GM12872 (cell line): ENCODE results near the gene UQCR11.

Source experiments
- TF ChIP-seq, protein P1 (sequence below): IDR thresholded peaks from 3 replicates; pipeline ENCODE4 v1.5.1; 2011; ENCODE audit warnings: low read depth, mild to moderate bottlenecking, low read length, moderate library complexity; ENCODE audit not compliant: insufficient read depth

Gene UQCR11

DNA sequence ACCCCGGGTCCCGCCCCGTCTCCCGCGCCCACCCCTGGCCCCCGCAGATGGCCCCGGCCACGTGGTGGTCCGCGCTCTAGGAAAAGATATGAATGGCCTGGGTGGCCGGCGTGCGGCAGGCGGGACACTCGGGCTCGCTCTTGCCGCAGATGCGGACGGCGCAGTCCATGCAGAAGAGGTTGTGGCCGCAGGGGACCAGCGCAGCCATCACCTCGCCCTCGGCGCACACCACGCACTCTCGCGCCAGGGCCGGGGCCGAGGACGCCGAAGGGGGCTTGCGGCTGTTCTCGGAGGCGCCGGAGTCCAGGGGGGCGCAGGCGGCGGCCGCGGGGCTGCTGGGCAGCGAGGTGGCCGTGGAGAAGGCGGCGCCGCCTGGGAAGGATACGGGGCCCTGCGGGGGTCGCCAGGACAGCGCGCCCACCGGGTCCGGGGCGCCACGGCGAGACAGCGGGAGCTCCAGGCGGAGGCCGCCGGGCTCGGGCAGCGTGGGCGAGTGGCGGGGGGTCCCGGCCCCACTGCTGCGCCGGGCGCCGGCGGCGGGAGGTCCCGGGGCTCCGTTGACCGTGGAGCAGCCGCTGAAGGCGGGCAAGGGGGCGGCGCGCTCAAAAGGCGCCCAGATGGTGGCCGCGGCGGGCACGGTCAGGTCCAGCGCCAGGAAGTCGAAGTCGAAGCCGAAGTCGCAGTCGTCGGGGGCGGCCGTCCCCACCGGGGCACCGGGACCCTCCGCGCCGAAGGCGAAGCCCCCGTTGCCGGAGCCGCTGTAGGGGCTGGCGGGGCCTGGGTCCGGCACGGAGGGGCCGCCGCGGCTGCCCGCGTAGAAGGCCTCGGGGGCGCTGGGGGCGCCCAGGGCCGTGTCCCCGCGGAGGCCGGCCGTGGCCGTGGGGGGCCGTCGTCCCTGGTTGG is 49.5 kb downstream of the UQCR11 start:
- TF ChIP-seq, protein P1, sequence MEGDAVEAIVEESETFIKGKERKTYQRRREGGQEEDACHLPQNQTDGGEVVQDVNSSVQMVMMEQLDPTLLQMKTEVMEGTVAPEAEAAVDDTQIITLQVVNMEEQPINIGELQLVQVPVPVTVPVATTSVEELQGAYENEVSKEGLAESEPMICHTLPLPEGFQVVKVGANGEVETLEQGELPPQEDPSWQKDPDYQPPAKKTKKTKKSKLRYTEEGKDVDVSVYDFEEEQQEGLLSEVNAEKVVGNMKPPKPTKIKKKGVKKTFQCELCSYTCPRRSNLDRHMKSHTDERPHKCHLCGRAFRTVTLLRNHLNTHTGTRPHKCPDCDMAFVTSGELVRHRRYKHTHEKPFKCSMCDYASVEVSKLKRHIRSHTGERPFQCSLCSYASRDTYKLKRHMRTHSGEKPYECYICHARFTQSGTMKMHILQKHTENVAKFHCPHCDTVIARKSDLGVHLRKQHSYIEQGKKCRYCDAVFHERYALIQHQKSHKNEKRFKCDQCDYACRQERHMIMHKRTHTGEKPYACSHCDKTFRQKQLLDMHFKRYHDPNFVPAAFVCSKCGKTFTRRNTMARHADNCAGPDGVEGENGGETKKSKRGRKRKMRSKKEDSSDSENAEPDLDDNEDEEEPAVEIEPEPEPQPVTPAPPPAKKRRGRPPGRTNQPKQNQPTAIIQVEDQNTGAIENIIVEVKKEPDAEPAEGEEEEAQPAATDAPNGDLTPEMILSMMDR = no peak

DNA sequence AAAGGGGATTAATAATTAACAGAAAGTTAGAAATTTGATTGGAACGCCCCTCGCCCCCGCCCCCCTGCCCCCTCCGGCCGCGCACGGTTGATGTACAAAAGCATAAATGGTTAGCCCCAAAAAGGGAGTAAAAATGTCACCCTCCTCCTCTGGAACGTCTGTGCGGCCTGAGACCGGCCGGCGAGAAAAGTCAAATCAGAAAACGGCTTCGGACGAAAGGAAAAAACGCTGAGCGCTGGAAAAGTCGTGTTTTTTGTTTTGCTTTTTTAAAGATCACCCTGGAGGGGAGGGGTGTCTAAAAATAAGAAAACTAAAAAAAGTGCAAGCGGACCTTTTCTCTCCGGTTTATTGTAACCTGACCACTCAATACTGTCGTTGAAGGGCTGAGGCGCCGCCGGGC is 50.3 kb downstream of the UQCR11 start:
- TF ChIP-seq, protein P1 = no peak

DNA sequence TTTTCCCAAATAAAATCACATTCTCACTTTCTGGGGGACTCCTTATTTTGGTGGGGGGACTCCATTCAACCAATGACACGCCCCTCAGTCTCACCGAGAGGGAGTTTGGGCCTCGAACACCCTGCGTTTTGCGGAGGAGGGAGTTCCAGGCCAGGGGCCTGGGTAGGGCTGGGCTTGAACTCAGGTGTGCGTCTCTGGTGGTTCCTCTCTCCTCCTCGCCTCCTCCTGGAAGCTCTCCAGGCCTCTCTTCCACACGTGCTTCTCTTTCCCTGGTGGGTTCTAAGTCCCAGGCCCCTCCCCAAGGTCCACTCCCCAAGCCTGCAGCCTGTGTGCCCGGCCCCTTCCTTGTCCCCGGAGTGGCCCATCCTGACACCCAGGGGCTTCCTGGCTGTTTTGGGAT is 51.8 kb downstream of the UQCR11 start:
- TF ChIP-seq, protein P1 = no peak

DNA sequence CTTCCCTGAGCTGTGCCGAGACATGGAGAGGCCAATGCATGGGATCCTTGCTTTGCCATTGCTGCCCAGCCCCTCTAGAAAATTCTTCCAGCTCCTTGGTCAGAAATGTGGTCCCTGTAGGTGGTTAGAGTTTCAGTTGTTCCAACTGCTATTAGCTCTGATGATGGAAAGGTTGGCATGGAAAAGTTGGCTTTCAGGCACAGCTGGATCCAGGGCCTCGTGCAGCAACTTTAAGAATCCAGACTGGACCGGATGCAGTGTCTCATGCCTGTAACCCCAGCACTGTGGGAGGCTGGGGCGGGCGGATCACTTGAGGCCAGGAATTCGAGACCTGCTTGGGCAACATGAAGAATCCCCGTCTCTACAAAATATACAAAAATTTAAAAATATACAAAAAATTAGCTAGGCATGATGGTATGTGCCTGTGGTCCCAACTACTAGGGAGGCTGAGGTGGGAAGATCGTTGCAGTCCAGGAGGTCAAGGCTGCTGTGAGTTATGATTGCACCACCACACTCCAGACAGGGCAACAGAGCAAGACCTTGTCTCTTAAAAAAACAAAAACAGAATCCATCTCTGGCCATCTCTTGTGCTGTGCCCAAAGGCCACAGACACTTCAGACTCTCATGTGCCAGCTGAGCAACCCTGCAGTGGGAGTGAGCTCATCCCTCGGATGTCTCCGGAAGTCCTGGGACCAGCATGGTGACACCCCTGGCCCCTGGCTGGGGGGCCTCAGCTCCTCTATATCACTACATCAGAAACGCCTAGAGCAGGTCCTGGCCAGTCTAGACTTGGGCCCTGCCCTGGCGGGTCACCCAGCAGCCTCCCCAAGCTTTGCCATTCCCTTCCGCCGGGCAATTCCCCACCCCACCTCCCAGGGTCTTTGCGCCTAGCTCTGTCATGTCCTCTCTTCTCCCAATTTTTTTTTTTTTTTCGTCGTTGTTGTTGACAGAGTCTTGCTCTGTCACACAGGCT is 53.9 kb downstream of the UQCR11 start:
- TF ChIP-seq, protein P1 = no peak

DNA sequence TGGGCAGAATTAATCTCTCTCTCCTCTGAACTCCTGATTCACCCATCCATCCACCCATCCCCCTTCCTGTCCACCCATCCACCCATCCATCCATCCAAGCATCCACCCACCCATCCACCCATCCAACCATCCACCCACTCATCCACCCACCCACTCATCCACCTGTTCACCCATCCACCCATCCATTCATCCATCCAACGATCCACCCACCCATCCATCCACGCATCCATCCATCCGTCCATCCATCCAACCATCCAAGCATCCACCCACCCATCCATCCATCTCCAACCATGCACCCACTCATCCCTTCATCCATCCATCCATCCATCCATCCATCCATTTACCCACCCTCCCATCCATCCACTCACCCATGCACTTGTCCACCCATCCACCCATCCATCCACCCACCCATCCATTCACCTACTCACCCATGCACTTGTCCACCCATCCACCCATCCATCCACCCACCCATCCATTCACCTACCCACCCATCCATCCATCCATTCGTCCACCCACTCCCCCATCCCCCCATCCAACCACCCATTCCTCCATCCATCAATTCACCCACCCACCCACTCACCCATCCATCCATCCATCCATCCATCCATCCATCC is 55.8 kb downstream of the UQCR11 start:
- TF ChIP-seq, protein P1 = no peak
